Mesothelial cell of epicardium (in vitro differentiated cells): ENCODE results near the gene NOS2. TPM values are rescaled to one million over a fixed set of nuclear protein-coding genes. Genes with fewer than 3 reads are reported as not detected.
"Not testable (repeated sequence)": the region's sequence is repeated elsewhere in the genome, so short reads cannot be mapped to it uniquely, and the experiment has no call there.

ENCODE experiments used
- DNase-seq, 2 experiments: peaks; one replicate each; pipeline ENCODE4 v3.0.0; 2021; ENCODE audit warnings: low spot score in 2 of 2; ENCODE audit not compliant: unreplicated experiment in 2 of 2
- H3K27ac Mint-ChIP-seq: 2 replicates; pipeline ENCODE4 v1.8.0; 2021; ENCODE audit warnings: mixed read lengths
- H3K27me3 Mint-ChIP-seq: 2 replicates; pipeline ENCODE4 v1.8.0; 2021; ENCODE audit warnings: low read depth, mixed read lengths
- H3K36me3 Mint-ChIP-seq: 2 replicates; pipeline ENCODE4 v1.8.0; 2021; ENCODE audit warnings: mixed read lengths
- H3K4me1 Mint-ChIP-seq: 2 replicates; pipeline ENCODE4 v1.8.0; 2021; ENCODE audit warnings: mixed read lengths
- H3K4me3 Mint-ChIP-seq: 2 replicates; pipeline ENCODE4 v1.8.0; 2021; ENCODE audit warnings: mild to moderate bottlenecking, moderate library complexity, mixed read lengths
- H3K9me3 Mint-ChIP-seq: 2 replicates; pipeline ENCODE4 v1.8.0; 2021; ENCODE audit warnings: mixed read lengths
- total RNA-seq: library from RNA; stranded (reverse); gene quantifications from 3 replicates; pipeline ENCODE4 v1.2.1, GENCODE V29; 2021
- TF ChIP-seq, protein P1 (sequence below): fragments of 200-600 bp; sonication (generic); IDR thresholded peaks from one replicate; pipeline ENCODE4 v1.5.0; 2021; ENCODE audit warnings: antibody characterized with exemption; ENCODE audit not compliant: unreplicated experiment

Gene NOS2
- total RNA-seq, 1 donor from 2014 or later: 0.18 TPM

DNA sequence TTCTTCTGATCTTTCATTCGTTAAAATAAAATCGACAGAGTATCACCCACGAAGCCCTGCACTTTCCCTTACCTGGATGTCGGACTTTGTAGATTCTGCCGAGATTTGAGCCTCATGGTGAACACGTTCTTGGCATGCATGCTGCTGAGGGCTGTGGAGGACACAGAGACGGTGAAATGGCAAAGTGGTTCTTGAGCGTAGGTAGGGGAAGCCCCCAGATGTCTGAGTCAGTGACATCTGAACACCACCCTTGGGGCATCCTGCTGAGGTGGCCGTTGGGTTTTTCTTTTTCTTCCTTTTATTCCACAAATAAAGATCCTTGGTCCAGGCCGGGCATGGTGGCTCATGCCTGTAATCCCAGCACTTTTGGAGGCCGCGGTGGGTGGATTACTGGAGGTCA, 33.9 kb downstream of the NOS2 start:
- Mint-ChIP-seq H3K9me3 (no peaks in the 10 kb centered on the region), H3K4me3 (no peak overlapping the region), H3K27ac (no peak overlapping the region), H3K36me3 (no peaks in the 10 kb centered on the region), H3K4me1 (no peaks in the 10 kb centered on the region), H3K27me3 (no peaks in the 10 kb centered on the region)
- no peak for DNase-seq
- TF ChIP-seq, protein P1, sequence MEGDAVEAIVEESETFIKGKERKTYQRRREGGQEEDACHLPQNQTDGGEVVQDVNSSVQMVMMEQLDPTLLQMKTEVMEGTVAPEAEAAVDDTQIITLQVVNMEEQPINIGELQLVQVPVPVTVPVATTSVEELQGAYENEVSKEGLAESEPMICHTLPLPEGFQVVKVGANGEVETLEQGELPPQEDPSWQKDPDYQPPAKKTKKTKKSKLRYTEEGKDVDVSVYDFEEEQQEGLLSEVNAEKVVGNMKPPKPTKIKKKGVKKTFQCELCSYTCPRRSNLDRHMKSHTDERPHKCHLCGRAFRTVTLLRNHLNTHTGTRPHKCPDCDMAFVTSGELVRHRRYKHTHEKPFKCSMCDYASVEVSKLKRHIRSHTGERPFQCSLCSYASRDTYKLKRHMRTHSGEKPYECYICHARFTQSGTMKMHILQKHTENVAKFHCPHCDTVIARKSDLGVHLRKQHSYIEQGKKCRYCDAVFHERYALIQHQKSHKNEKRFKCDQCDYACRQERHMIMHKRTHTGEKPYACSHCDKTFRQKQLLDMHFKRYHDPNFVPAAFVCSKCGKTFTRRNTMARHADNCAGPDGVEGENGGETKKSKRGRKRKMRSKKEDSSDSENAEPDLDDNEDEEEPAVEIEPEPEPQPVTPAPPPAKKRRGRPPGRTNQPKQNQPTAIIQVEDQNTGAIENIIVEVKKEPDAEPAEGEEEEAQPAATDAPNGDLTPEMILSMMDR: no peak

DNA sequence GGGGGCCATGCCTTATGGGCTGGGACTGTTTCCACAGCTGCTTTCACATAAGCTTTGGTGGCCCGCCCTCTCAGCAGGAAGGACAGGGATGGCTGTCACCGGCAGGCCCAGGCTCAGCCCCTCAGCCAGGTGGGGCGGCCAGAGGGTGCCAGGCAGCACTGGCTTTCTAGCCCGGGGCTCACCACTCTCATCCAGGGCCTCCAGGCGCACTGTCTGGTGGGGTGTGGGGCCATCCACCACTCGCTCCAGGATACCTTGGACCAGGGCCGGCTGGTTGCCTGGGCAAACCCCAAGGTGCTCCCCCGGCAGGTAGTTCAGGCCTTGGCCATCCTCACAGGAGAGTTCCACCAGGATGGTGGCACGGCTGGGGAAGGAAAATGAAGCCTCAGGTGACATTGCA, 35.0 kb downstream of the NOS2 start:
- H3K9me3 Mint-ChIP-seq: no peaks in the 10 kb centered on the region

DNA sequence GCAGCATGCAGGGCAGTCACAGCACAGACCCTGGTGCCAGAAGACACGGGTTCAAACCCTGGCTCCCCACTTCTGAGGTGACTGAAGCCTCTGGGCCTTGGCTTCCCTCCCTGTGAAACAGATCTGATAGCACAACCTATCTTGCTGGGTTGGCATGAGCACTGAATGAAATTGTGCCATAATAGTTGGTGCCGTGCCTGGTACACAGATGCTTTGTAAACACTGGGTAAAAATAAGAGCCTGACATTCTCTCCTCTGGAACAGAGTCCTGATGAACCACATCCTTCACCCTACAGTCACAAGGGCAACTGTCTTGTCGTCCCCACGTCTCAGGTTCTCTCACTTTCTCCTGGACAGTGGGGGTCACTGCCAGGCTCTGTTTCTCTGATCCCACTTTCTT, 35.7 kb downstream of the NOS2 start:
- Mint-ChIP-seq H3K27ac (no peak overlapping the region), H3K9me3 (no peaks in the 10 kb centered on the region), H3K4me3 (no peak overlapping the region), H3K36me3 (no peaks in the 10 kb centered on the region), H3K27me3 (no peaks in the 10 kb centered on the region), H3K4me1 (no peaks in the 10 kb centered on the region)
- DNase-seq: no peak
- TF ChIP-seq, protein P1: no peak

More for the DNA sequence above, 35.0 kb downstream of the NOS2 start:
- Mint-ChIP-seq H3K27me3 (no peaks in the 10 kb centered on the region), H3K27ac (no peak overlapping the region), H3K4me3 (no peak overlapping the region), H3K4me1 (no peaks in the 10 kb centered on the region), H3K36me3 (no peaks in the 10 kb centered on the region)
- no peak for DNase-seq
- TF ChIP-seq, protein P1: no peak

DNA sequence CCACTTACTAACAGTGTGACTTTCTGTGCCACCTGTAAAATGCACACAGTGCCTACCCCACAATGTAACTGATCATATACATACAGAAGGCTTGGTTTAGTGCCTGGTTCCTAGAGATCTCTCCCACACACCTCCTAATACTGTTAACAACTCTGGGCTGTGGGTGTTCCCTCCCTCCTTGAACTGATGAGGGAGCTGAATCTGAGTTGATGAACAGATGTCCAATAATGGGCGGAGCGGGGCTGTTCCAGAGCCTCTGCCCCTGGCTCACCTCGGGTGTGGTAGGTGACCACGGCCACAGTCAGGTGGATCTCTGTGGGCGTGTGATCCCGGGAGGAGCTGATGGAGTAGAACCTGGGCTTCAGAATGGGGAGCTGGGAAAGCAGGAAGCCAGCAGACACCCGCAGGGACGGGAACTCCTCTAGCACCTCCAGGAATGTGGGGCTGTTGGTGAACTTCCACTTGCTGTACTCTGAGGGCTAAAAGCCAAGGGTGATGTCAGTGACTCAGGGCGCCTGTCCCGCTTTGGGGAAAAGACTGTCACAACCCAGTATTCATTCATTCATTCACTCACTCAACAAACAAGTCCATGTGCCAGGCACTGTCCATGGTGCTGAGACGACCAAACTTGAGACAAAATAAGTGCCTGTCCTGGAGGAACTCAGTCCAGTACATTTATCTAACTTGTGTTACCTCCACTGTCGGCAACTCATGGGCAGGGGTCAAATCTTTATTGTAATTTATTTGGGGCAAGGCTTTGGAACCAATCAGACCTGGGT, 37.6 kb downstream of the NOS2 start:
- no peak overlapping the region for H3K27ac Mint-ChIP-seq
- DNase-seq: peak in 1 of 2 experiments; percentile 49
- TF ChIP-seq, protein P1: no peak

DNA sequence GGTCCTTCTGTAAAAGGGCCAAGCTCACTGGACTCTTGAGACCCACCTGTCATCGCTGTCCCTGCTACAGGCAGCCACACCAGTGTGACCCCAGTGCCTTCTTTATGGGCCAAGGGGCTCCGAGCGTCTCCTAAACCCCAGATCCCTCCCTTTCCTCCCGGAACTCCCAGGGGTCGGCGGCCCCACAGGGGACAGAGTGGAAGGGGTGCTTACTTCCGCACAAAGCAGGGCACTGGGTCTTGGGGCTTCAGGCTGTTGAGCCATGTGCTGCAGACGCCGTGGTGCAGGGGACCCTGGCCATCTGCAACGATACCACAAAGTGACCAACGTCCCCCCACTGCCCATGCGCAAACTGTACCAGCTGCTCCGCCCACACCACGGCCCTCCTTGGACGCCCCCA, 39.4 kb downstream of the NOS2 start:
- H3K4me3 Mint-ChIP-seq, H3K4me1 Mint-ChIP-seq, H3K36me3 Mint-ChIP-seq, H3K9me3 Mint-ChIP-seq, DNase-seq, H3K27ac Mint-ChIP-seq, H3K27me3 Mint-ChIP-seq: not testable (repeated sequence)

More for the DNA sequence above, 37.6 kb downstream of the NOS2 start:
- Mint-ChIP-seq H3K9me3 (no peaks in the 10 kb centered on the region), H3K27me3 (peaks cover 7% of the 10 kb centered on the region), H3K36me3 (no peaks in the 10 kb centered on the region), H3K4me3 (no peak overlapping the region), H3K4me1 (no peaks in the 10 kb centered on the region)

DNA sequence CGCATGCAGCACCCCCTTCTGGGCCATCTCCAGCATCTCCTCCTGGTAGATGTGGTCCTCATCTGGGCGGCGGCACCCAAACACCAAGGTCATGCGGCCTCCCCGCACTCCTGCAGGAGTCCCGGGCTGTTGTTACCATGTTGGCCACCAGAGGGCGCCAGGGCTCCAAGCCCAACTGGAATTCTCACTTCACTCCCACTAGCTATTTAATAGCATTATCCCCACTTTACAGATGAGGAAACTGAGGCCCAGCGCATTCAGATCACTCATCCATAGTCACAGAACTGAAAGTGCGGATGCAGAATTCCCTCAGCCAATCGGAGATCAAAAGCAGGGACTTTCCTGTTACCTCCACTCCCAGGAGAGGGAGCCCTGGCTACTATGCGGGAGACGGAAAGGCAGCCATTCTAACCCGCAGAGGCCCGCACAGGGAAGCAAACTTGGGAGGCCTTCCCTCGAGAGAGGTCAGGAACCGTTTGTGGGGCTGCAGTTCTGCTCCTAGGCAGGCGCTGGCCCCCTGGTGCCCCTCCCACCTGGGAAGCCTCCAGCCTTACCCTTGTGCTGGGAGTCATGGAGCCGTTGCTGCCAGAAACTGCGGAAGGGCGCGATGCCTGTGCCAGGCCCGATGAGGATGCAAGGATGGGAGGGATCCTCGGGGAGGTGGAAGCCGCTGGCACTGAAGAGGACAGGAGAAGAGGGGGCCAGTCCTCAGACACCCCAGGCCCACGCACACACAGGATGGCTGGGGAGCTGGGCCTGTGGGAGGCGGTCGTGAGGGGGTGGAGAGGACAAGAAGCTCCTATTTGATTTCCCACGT, 40.1 kb downstream of the NOS2 start:
- Mint-ChIP-seq H3K27me3 (peaks cover 7% of the 10 kb centered on the region), H3K27ac (no peak overlapping the region), H3K36me3 (no peaks in the 10 kb centered on the region), H3K4me1 (no peaks in the 10 kb centered on the region), H3K4me3 (no peak overlapping the region), H3K9me3 (no peaks in the 10 kb centered on the region)
- TF ChIP-seq, protein P1: peak; percentile 95
- peak in 1 of 2 experiments; percentile 79 for DNase-seq
